GM23338 (cell line): ENCODE measurements around the gene FGF3.

Source experiments
- CTCF ChIP-seq, 2 experiments: fragments of 200-600 bp in 1 of 2; sonication (generic) in 1 of 2; conservative IDR thresholded peaks; 2 replicates each; pipeline versions ENCODE4 v1.5.1 to v1.6.1; 2016 to 2017; ENCODE audit warnings: antibody characterized with exemption in 2 of 2, low read depth in 2 of 2, mild to moderate bottlenecking in 2 of 2, moderate library complexity in 1 of 2
- EZH2 ChIP-seq: fragments of 200-600 bp; sonication (generic); IDR thresholded peaks from one replicate; pipeline ENCODE4 v1.8.0; 2017; ENCODE audit warnings: antibody characterized with exemption, mild to moderate bottlenecking, low read depth; ENCODE audit not compliant: unreplicated experiment
- EZH2phosphoT487 ChIP-seq: fragments of 200-600 bp; sonication (generic); IDR thresholded peaks from one replicate; pipeline ENCODE4 v1.8.1; 2018; ENCODE audit warnings: antibody characterized with exemption; ENCODE audit not compliant: unreplicated experiment
- POLR2AphosphoS5 ChIP-seq: IDR thresholded peaks from 2 replicates; pipeline ENCODE4 v1.6.1; 2016; ENCODE audit warnings: antibody characterized with exemption, low read depth
- REST ChIP-seq: IDR thresholded peaks from one replicate; pipeline ENCODE4 v1.6.1; 2018; ENCODE audit warnings: antibody characterized with exemption; ENCODE audit not compliant: unreplicated experiment
- STAT1 ChIP-seq: IDR thresholded peaks from one replicate; pipeline ENCODE4 v1.6.1; 2016; ENCODE audit warnings: antibody characterized with exemption; ENCODE audit not compliant: unreplicated experiment
- ZNF114 ChIP-seq: fragments of 250-450 bp; sonication (Bioruptor Pico); IDR thresholded peaks from 2 replicates; pipeline ENCODE4 v1.5.0; 2020; ENCODE audit warnings: mild to moderate bottlenecking, moderate library complexity

GRCh38 chr11:69770540-69770939, 48.7 kb downstream of the FGF3 start:
- no peak for TF ChIP-seq EZH2phosphoT487
- TF ChIP-seq CTCF (conservative IDR thresholded peaks at IDR 0.05; ENCODE audit: low read depth in 2 of 2), result peak; percentile 19 to 46; a peak in 3 of 4 replicates
- no peak for TF ChIP-seq EZH2
- no peak for TF ChIP-seq POLR2AphosphoS5
- no peak for TF ChIP-seq ZNF114
- TF ChIP-seq REST, result no peak
- TF ChIP-seq STAT1, result no peak
